H1 (cell line): ENCODE data around the gene KDR. TPM values are rescaled to one million over a fixed set of nuclear protein-coding genes. Genes with fewer than 3 reads are reported as not detected.

Experiments
- CTCF ChIA-PET: fragments of 300-600 bp; sonication (Branson Sonifier 250); formaldehyde crosslinking; loops from one replicate; lab custom pipeline; 2021; ENCODE audit not compliant: partially characterized antibody; lab: Charles Lee
- POLR2A ChIA-PET: fragments of 300-600 bp; sonication (Branson Sonifier 250); formaldehyde crosslinking; loops from one replicate; lab custom pipeline; 2021; ENCODE audit warnings: inconsistent platforms; ENCODE audit not compliant: partially characterized antibody; lab: Charles Lee
- DNase-seq, 2 experiments: peaks; one replicate each; pipeline versions ENCODE4 v3.0.0 to v3.0.0-alpha.2; 2010 to 2022; ENCODE audit warnings: low spot score in 2 of 2, low read depth in 1 of 2, mixed read lengths in 1 of 2
- FAIRE-seq: peaks from 2 replicates; lab custom pipeline; 2011; peaks lifted over from hg19 to GRCh38; lab: Jason Lieb, UNC
- H2AFZ ChIP-seq: 2 replicates; pipeline ENCODE4 v1.8.1; 2012; ENCODE audit warnings: low read length, inconsistent platforms
- H2AK5ac ChIP-seq: 2 replicates; pipeline ENCODE4 v1.6.1; 2013; ENCODE audit warnings: low read depth, low read length
- H2BK120ac ChIP-seq: replicated peaks from 2 replicates; pipeline ENCODE3; 2013; ENCODE audit warnings: low read depth, low read length, inconsistent platforms
- H2BK12ac ChIP-seq: 2 replicates; pipeline ENCODE4 v1.6.1; 2013; ENCODE audit warnings: low read depth, low read length
- H2BK15ac ChIP-seq: 2 replicates; pipeline ENCODE4 v1.6.1; 2013; ENCODE audit warnings: low read length
- H2BK20ac ChIP-seq: 2 replicates; pipeline ENCODE4 v1.6.1; 2013; ENCODE audit warnings: low read length
- H2BK5ac ChIP-seq: 2 replicates; pipeline ENCODE4 v1.6.1; 2013; ENCODE audit warnings: low read depth, low read length
- H3K14ac ChIP-seq: 2 replicates; pipeline ENCODE4 v1.6.1; 2013; ENCODE audit warnings: inconsistent platforms; ENCODE audit not compliant: insufficient read length
- H3K18ac ChIP-seq: 2 replicates; pipeline ENCODE4 v1.6.1; 2013; ENCODE audit warnings: low read length; ENCODE audit errors: extremely low read depth
- H3K23ac ChIP-seq: 2 replicates; pipeline ENCODE4 v1.6.1; 2013; ENCODE audit warnings: inconsistent platforms; ENCODE audit not compliant: insufficient read length
- H3K23me2 ChIP-seq: 2 replicates; pipeline ENCODE4 v1.6.1; 2013; ENCODE audit warnings: low read depth, low read length
- H3K27ac ChIP-seq: 2 replicates; pipeline ENCODE4 v1.6.1; 2011; ENCODE audit warnings: low read depth, low read length, inconsistent platforms
- H3K27me3 ChIP-seq, 4 experiments: replicated peaks in 1 of 4; 1 replicate in 1 of 4; 2 replicates in 3 of 4; pipeline versions ENCODE4 v1.6.1 to v1.8.1; 2011 to 2013; ENCODE audit warnings: low read length in 3 of 4, mild to moderate bottlenecking in 3 of 4, inconsistent platforms in 2 of 4, mixed read lengths in 2 of 4, moderate library complexity in 1 of 4; ENCODE audit not compliant: control insufficient read depth in 3 of 4, insufficient read depth in 3 of 4; ENCODE audit errors: extremely low read depth in 1 of 4
- H3K36me3 ChIP-seq, 4 experiments: 2 replicates each; pipeline versions ENCODE4 v1.6.1 to v1.8.1; 2011 to 2013; ENCODE audit warnings: mild to moderate bottlenecking in 4 of 4, low read length in 3 of 4, moderate library complexity in 2 of 4, control low read depth in 1 of 4, inconsistent platforms in 1 of 4; ENCODE audit not compliant: insufficient read depth in 4 of 4, control insufficient read depth in 2 of 4
- H3K4ac ChIP-seq: replicated peaks from 2 replicates; pipeline ENCODE3; 2013; ENCODE audit warnings: low read length, low read depth, mixed read lengths, inconsistent platforms; ENCODE audit not compliant: insufficient read length
- H3K4me1 ChIP-seq, 4 experiments: replicated peaks in 1 of 4; 1 replicate in 1 of 4; 2 replicates in 3 of 4; pipeline versions ENCODE4 v1.6.1 to v1.8.1; 2011 to 2013; ENCODE audit warnings: low read length in 3 of 4, inconsistent platforms in 2 of 4, mixed read lengths in 1 of 4; ENCODE audit not compliant: insufficient read depth in 4 of 4, control insufficient read depth in 3 of 4
- H3K4me2 ChIP-seq, 2 experiments: 2 replicates each; pipeline versions ENCODE4 v1.6.1 to v1.8.1; 2011 to 2013; ENCODE audit warnings: low read depth in 2 of 2, low read length in 2 of 2, control low read depth in 1 of 2, inconsistent platforms in 1 of 2, mild to moderate bottlenecking in 1 of 2; ENCODE audit not compliant: insufficient read depth in 1 of 2
- H3K4me3 ChIP-seq, 4 experiments: fragments of 200-600, 300-600 bp in 1 of 4; sonication (generic), shearing (Covaris generic), sonication (Bioruptor Twin) in 1 of 4; 2 replicates each; pipeline versions ENCODE4 v1.5.1 to v1.8.1; 2011 to 2016; ENCODE audit warnings: low read length in 4 of 4, low read depth in 3 of 4, control low read depth in 2 of 4, inconsistent platforms in 2 of 4, mild to moderate bottlenecking in 2 of 4, mixed read lengths in 1 of 4, moderate library complexity in 1 of 4; ENCODE audit not compliant: insufficient read depth in 2 of 4; ENCODE audit errors: extremely low read depth in 1 of 4
- H3K56ac ChIP-seq: replicated peaks from 2 replicates; pipeline ENCODE3; 2013; ENCODE audit warnings: low read depth, mild to moderate bottlenecking, mixed read lengths, low read length, inconsistent platforms; ENCODE audit not compliant: insufficient read length
- H3K79me1 ChIP-seq: 2 replicates; pipeline ENCODE4 v1.6.1; 2013; ENCODE audit warnings: low read depth, low read length, control low read depth
- H3K79me2 ChIP-seq, 2 experiments: 2 replicates each; pipeline versions ENCODE4 v1.6.1 to v1.8.1; 2012 to 2013; ENCODE audit warnings: low read length in 2 of 2, mild to moderate bottlenecking in 2 of 2, inconsistent platforms in 1 of 2; ENCODE audit not compliant: insufficient read depth in 2 of 2, control insufficient read depth in 1 of 2
- H3K9ac ChIP-seq, 4 experiments: replicated peaks in 1 of 4; 1 replicate in 1 of 4; 2 replicates in 3 of 4; pipeline versions ENCODE4 v1.6.1 to v1.8.1; 2011 to 2013; ENCODE audit warnings: low read depth in 3 of 4, low read length in 3 of 4, control low read depth in 2 of 4, mild to moderate bottlenecking in 2 of 4, moderate library complexity in 2 of 4, inconsistent platforms in 1 of 4; ENCODE audit errors: extremely low read depth in 1 of 4
- H3K9me3 ChIP-seq, 2 experiments: 2 replicates each; pipeline versions ENCODE4 v1.6.1 to v1.8.1; 2012 to 2013; ENCODE audit warnings: mild to moderate bottlenecking in 2 of 2, moderate library complexity in 2 of 2, control low read depth in 1 of 2, inconsistent platforms in 1 of 2, low read depth in 1 of 2, low read length in 1 of 2, mixed read lengths in 1 of 2; ENCODE audit not compliant: insufficient read depth in 2 of 2
- H4K20me1 ChIP-seq, 2 experiments: replicated peaks in 1 of 2; 2 replicates each; pipeline versions ENCODE3 to v1.8.1; 2011 to 2013; ENCODE audit warnings: inconsistent platforms in 2 of 2, low read length in 2 of 2, mild to moderate bottlenecking in 1 of 2; ENCODE audit not compliant: insufficient read depth in 2 of 2, control insufficient read depth in 1 of 2
- H4K5ac ChIP-seq: 2 replicates; pipeline ENCODE4 v1.6.1; 2013; ENCODE audit warnings: low read length, low read depth, mixed read lengths, inconsistent platforms; ENCODE audit not compliant: insufficient read length
- H4K8ac ChIP-seq: 2 replicates; pipeline ENCODE4 v1.8.0; 2013; ENCODE audit warnings: mild to moderate bottlenecking, moderate library complexity, low read length, inconsistent platforms; ENCODE audit not compliant: insufficient read depth; ENCODE audit errors: extremely low read depth
- H4K91ac ChIP-seq: replicated peaks from 2 replicates; pipeline ENCODE3; 2013; ENCODE audit warnings: low read length, mixed read lengths, inconsistent platforms; ENCODE audit not compliant: insufficient read length
- KDM1A ChIP-seq: fragments of 200-600, 300-600 bp; sonication (generic); IDR thresholded peaks from 2 replicates; pipeline ENCODE4 v1.7.1; 2016; ENCODE audit warnings: mild to moderate bottlenecking, low read length, borderline replicate concordance
- KDM4A ChIP-seq: IDR thresholded peaks from one replicate; pipeline ENCODE4 v1.7.1; 2012; ENCODE audit warnings: low read depth, mild to moderate bottlenecking, moderate library complexity, low read length, inconsistent platforms; ENCODE audit not compliant: severe bottlenecking
- NRF1 ChIP-seq: IDR thresholded peaks from 2 replicates; pipeline ENCODE4 v1.6.1; 2011; ENCODE audit warnings: mild to moderate bottlenecking, low read depth, low read length, improper control_type of control experiment
- RAD21 ChIP-seq, 2 experiments: IDR thresholded peaks in 1 of 2; conservative IDR thresholded peaks in 1 of 2; 2 replicates each; pipeline ENCODE4 v1.6.1; 2011; ENCODE audit warnings: low read depth in 2 of 2, low read length in 2 of 2, improper control_type of control experiment in 1 of 2, inconsistent platforms in 1 of 2, mild to moderate bottlenecking in 1 of 2, moderate library complexity in 1 of 2
- SP1 ChIP-seq: IDR thresholded peaks from 2 replicates; pipeline ENCODE4 v1.6.1; 2011; ENCODE audit warnings: low read depth, low read length
- WGBS, 2 experiments: shearing (Covaris generic) in 1 of 2; methylation state at CpG; one replicate each; pipeline versions ENCODE4 v1.1.6 to v1.1.7; 2013 to 2015; ENCODE audit warnings: low lambda C conversion rate in 2 of 2, mixed read lengths in 2 of 2, inconsistent platforms in 1 of 2, low coverage in 1 of 2, missing lambda C conversion rate in 1 of 2; ENCODE audit not compliant: insufficient replicate concordance in 2 of 2, insufficient coverage in 1 of 2, insufficient read length in 1 of 2; ENCODE audit errors: extremely low coverage in 1 of 2, missing lambda C conversion rate in 1 of 2; 5-methylcytosine and 5-hydroxymethylcytosine counted together
- polyA plus RNA-seq, 7 experiments: library from polyadenylated mRNA; depleted of rRNA in 3 of 7; stranded (reverse) in 5 of 7; unstranded in 2 of 7; fragments of >200 nt in 5 of 7; fragments of 200-250 nt in 2 of 7; gene quantifications; 1 replicate in 5 of 7; 2 replicates in 1 of 7; 4 replicates in 1 of 7; pipeline versions ENCODE4 v1.2.1 to v1.2.3, GENCODE V29; 2011 to 2013; ENCODE audit warnings: missing spikeins in 2 of 7, mixed read lengths in 2 of 7
- total RNA-seq: library from RNA; stranded (reverse); fragmentation: NEBNext Ultra II Directional; extraction: Animal tissue kit (Norgen Biotek cat#: 25700); gene quantifications from 2 replicates; pipeline ENCODE4 v1.2.1, GENCODE V29; 2021

The KDR gene
- total and polyA plus RNA-seq, 2 of the 8 experiments (the other 6 are each of a cell fraction or from before 2014, with no cell fraction given) = 69.3 to 106 TPM

- H3K56ac ChIP-seq = no peak overlapping the region
- H4K20me1 ChIP-seq = peaks cover 0 to 5% of the 10 kb centered on the region in 2 experiments
- no peak overlapping the region for H3K27ac ChIP-seq
- no peak overlapping the region for H3K4ac ChIP-seq
- FAIRE-seq (no peak), DNase-seq (no peak)
- no peak overlapping the region for H4K8ac ChIP-seq
- no peak overlapping the region for H4K91ac ChIP-seq
- no peak overlapping the region for H2BK15ac ChIP-seq
- H3K4me3 ChIP-seq = no peak overlapping the region
- peaks cover 2% of the 10 kb centered on the region; the same call in 1 of the 2 replicates for H3K23me2 ChIP-seq
- no peak overlapping the region for H3K9ac ChIP-seq
- no peak overlapping the region for H3K23ac ChIP-seq
- no peak overlapping the region for H2BK20ac ChIP-seq
- H3K27me3 ChIP-seq = no peaks in the 10 kb centered on the region
- no peak overlapping the region for H3K14ac ChIP-seq
- ChIA-PET CTCF (interaction anchor here (0.7 to 2.2 kb wide), 2 partner anchors 11 to 74 kb away, joined by 3 to 8 read pairs; no protein-coding TSS in a partner anchor), POLR2A (interaction anchor here (1.0 kb wide), 1 partner anchor 21 kb away, joined by 4 read pairs; no protein-coding TSS in a partner anchor)
- H3K18ac ChIP-seq = no peak overlapping the region
- H2AFZ ChIP-seq = no peak overlapping the region
- H3K9me3 ChIP-seq = no peaks in the 10 kb centered on the region
- no peak overlapping the region for H2AK5ac ChIP-seq
- WGBS, 2 experiments = 98% methylated on average over 2 of the region's 2 CpGs; no CpG with 5 or more reads in 1 of the 2 experiments
- H3K4me2 ChIP-seq = no peak overlapping the region
- H3K79me2 ChIP-seq = no peaks in the 10 kb centered on the region
- H2BK5ac ChIP-seq = no peak overlapping the region
- H4K5ac ChIP-seq = no peak overlapping the region
- H3K79me1 ChIP-seq = no peaks in the 10 kb centered on the region
- peaks cover 32 to 87% (median 71%) of the 10 kb centered on the region in 4 experiments for H3K36me3 ChIP-seq
- H2BK120ac ChIP-seq = no peak overlapping the region
- H3K4me1 ChIP-seq = peaks cover 0 to 7% (median 1%) of the 10 kb centered on the region in 4 experiments; a peak in 3 of 7 replicates
- H2BK12ac ChIP-seq = no peak overlapping the region
- no peak for TF ChIP-seq SP1
- no peak for TF ChIP-seq KDM4A
- TF ChIP-seq KDM1A = no peak
- TF ChIP-seq RAD21 (IDR thresholded peaks at IDR 0.05 in 1 of 2, conservative IDR thresholded peaks at IDR 0.05 in 1 of 2; ENCODE audit: low read depth in 2 of 2, low read length in 2 of 2) = no peak
- TF ChIP-seq NRF1 = no peak
Measured at GRCh38 chr4:55082756-55083155, 42.6 kb downstream of the KDR start.
